ENCODE data around the gene MGAT5.

DNA sequence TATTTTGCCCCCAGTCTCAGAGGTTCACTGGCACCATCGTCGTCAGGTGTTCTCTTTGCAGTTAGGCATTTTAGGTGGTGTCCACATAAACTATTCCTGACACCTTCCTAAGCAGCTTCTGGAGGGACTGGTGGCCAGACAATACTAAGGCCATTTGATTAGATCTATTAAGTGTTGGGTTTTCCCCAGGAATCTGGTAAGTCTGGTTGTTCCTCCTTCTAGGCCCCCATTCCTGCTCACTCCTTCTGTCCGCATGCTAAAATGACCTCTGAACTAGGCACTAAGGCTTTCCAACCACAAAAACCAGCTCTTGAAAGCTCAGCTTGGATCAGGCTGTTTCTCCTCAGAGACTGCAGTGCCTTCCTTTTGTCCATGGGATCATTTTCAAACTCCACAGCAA, 100.7 kb downstream of the MGAT5 start:
- TF ChIP-seq, protein P1, sequence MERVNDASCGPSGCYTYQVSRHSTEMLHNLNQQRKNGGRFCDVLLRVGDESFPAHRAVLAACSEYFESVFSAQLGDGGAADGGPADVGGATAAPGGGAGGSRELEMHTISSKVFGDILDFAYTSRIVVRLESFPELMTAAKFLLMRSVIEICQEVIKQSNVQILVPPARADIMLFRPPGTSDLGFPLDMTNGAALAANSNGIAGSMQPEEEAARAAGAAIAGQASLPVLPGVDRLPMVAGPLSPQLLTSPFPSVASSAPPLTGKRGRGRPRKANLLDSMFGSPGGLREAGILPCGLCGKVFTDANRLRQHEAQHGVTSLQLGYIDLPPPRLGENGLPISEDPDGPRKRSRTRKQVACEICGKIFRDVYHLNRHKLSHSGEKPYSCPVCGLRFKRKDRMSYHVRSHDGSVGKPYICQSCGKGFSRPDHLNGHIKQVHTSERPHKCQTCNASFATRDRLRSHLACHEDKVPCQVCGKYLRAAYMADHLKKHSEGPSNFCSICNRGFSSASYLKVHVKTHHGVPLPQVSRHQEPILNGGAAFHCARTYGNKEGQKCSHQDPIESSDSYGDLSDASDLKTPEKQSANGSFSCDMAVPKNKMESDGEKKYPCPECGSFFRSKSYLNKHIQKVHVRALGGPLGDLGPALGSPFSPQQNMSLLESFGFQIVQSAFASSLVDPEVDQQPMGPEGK (CRISPR knock-in tag; IDR thresholded peaks at IDR 0.05; ENCODE audit: borderline replicate concordance): no peak
- TF ChIP-seq, protein P2, sequence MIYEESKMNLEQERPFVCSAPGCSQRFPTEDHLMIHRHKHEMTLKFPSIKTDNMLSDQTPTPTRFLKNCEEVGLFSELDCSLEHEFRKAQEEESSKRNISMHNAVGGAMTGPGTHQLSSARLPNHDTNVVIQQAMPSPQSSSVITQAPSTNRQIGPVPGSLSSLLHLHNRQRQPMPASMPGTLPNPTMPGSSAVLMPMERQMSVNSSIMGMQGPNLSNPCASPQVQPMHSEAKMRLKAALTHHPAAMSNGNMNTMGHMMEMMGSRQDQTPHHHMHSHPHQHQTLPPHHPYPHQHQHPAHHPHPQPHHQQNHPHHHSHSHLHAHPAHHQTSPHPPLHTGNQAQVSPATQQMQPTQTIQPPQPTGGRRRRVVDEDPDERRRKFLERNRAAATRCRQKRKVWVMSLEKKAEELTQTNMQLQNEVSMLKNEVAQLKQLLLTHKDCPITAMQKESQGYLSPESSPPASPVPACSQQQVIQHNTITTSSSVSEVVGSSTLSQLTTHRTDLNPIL (CRISPR knock-in tag; IDR thresholded peaks at IDR 0.05; ENCODE audit: low read depth): no peak
- TF ChIP-seq, protein P3, sequence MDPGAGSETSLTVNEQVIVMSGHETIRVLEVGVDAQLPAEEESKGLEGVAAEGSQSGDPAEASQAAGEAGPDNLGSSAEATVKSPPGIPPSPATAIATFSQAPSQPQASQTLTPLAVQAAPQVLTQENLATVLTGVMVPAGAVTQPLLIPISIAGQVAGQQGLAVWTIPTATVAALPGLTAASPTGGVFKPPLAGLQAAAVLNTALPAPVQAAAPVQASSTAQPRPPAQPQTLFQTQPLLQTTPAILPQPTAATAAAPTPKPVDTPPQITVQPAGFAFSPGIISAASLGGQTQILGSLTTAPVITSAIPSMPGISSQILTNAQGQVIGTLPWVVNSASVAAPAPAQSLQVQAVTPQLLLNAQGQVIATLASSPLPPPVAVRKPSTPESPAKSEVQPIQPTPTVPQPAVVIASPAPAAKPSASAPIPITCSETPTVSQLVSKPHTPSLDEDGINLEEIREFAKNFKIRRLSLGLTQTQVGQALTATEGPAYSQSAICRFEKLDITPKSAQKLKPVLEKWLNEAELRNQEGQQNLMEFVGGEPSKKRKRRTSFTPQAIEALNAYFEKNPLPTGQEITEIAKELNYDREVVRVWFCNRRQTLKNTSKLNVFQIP (CRISPR knock-in tag; IDR thresholded peaks at IDR 0.05; ENCODE audit: borderline replicate concordance, low read depth): no peak
- TF ChIP-seq ZFP3 (CRISPR knock-in tag; IDR thresholded peaks at IDR 0.05): no peak
- no peak for TF ChIP-seq RARB (CRISPR knock-in tag; IDR thresholded peaks at IDR 0.05)
- no peak for TF ChIP-seq ZC3H10 (CRISPR knock-in tag; IDR thresholded peaks at IDR 0.05)
